IMR-90 (cell line): ENCODE results near the gene KRT27. TPM values are rescaled to one million over a fixed set of nuclear protein-coding genes. Genes with fewer than 3 reads are reported as not detected.

Experiments used
- ATAC-seq: fragments of 200-7000 bp; cut with Tn5 transposase; 2 replicates; pipeline ENCODE4 v1.9.1; 2020; ENCODE audit warnings: low read depth, mild to moderate bottlenecking, moderate library complexity
- BruUV-seq: library from RNA; stranded (reverse); fragments of 400-500 nt; replicated peaks from 2 replicates; lab custom pipeline; 2021; lab: Mats Ljungman, UMichigan
- CTCF ChIA-PET: fragments of 300-600 bp; formaldehyde crosslinking; extraction: SDS; loops from one replicate; lab custom pipeline; 2021; ENCODE audit warnings: antibody characterized with exemption; lab: Yijun Ruan, JAX
- POLR2A ChIA-PET: fragments of 300-600 bp; sonication (Branson Sonifier 250); formaldehyde crosslinking; loops from one replicate; lab custom pipeline; 2022; ENCODE audit warnings: antibody characterized with exemption; ENCODE audit not compliant: unreplicated experiment; lab: Charles Lee
- DNase-seq: peaks from one replicate; pipeline ENCODE4 v3.0.0; 2013
- H2AFZ ChIP-seq: replicated peaks from 2 replicates; pipeline ENCODE3; 2013; ENCODE audit warnings: low read length, mild to moderate bottlenecking; ENCODE audit not compliant: poor library complexity
- H2AK5ac ChIP-seq: 2 replicates; pipeline ENCODE4 v1.6.1; 2013; ENCODE audit warnings: low read depth, low read length, inconsistent platforms
- H2AK9ac ChIP-seq: replicated peaks from 2 replicates; pipeline ENCODE3; 2013; ENCODE audit warnings: mild to moderate bottlenecking, low read depth, low read length, moderate library complexity; ENCODE audit not compliant: poor library complexity
- H2BK120ac ChIP-seq: 2 replicates; pipeline ENCODE4 v1.6.1; 2013; ENCODE audit warnings: low read depth, low read length, inconsistent platforms
- H2BK15ac ChIP-seq: 3 replicates; pipeline ENCODE4 v1.6.1; 2013; ENCODE audit warnings: low read depth, low read length, inconsistent platforms
- H2BK20ac ChIP-seq: 2 replicates; pipeline ENCODE4 v1.6.1; 2013; ENCODE audit warnings: low read depth, mild to moderate bottlenecking, inconsistent platforms, low read length, moderate library complexity
- H2BK5ac ChIP-seq: 2 replicates; pipeline ENCODE4 v1.6.1; 2013; ENCODE audit warnings: mild to moderate bottlenecking, low read depth, low read length, inconsistent platforms; ENCODE audit not compliant: poor library complexity, severe bottlenecking
- H3K14ac ChIP-seq: replicated peaks from 2 replicates; pipeline ENCODE4 v1.6.1; 2013; ENCODE audit warnings: low read depth, low read length, inconsistent platforms
- H3K18ac ChIP-seq: 2 replicates; pipeline ENCODE4 v1.6.1; 2013; ENCODE audit warnings: low read depth, low read length, control low read depth
- H3K23ac ChIP-seq: 2 replicates; pipeline ENCODE4 v1.6.1; 2013; ENCODE audit warnings: low read depth, low read length, inconsistent platforms
- H3K27ac ChIP-seq: 2 replicates; pipeline ENCODE4 v1.5.1; 2013; ENCODE audit warnings: mild to moderate bottlenecking, control low read depth, low read length; ENCODE audit not compliant: insufficient read depth
- H3K27me3 ChIP-seq: 2 replicates; pipeline ENCODE4 v1.6.1; 2013; ENCODE audit warnings: low read length; ENCODE audit not compliant: control insufficient read depth, insufficient read depth
- H3K36me3 ChIP-seq: 2 replicates; pipeline ENCODE4 v1.6.1; 2013; ENCODE audit warnings: low read length, mixed read lengths; ENCODE audit not compliant: control insufficient read depth, insufficient read depth
- H3K4ac ChIP-seq: 2 replicates; pipeline ENCODE4 v1.6.1; 2013; ENCODE audit warnings: low read depth, low read length, inconsistent platforms
- H3K4me1 ChIP-seq: 2 replicates; pipeline ENCODE4 v1.6.1; 2013; ENCODE audit warnings: low read length, mixed read lengths; ENCODE audit not compliant: control insufficient read depth, insufficient read depth
- H3K4me2 ChIP-seq: 2 replicates; pipeline ENCODE4 v1.6.1; 2013; ENCODE audit warnings: low read depth, mild to moderate bottlenecking, control low read depth, low read length, moderate library complexity
- H3K4me3 ChIP-seq: 2 replicates; pipeline ENCODE4 v1.5.1; 2013; ENCODE audit warnings: low read depth, mild to moderate bottlenecking, control low read depth, low read length, moderate library complexity; ENCODE audit not compliant: insufficient read depth
- H3K56ac ChIP-seq: 2 replicates; pipeline ENCODE4 v1.6.1; 2013; ENCODE audit warnings: low read length, inconsistent platforms; ENCODE audit not compliant: insufficient read depth; ENCODE audit errors: extremely low read depth
- H3K79me1 ChIP-seq, 2 experiments: 2 replicates each; pipeline ENCODE4 v1.6.1; 2013; ENCODE audit warnings: low read length in 2 of 2, inconsistent platforms in 1 of 2, low read depth in 1 of 2
- H3K9ac ChIP-seq: 2 replicates; pipeline ENCODE4 v1.6.1; 2013; ENCODE audit warnings: low read depth, low read length, control low read depth
- H3K9me1 ChIP-seq: 2 replicates; pipeline ENCODE4 v1.6.1; 2013; ENCODE audit warnings: low read length, inconsistent platforms; ENCODE audit not compliant: insufficient read depth
- H3K9me3 ChIP-seq: 2 replicates; pipeline ENCODE4 v1.6.1; 2013; ENCODE audit warnings: low read length; ENCODE audit not compliant: control insufficient read depth, insufficient read depth
- H4K20me1 ChIP-seq: 2 replicates; pipeline ENCODE4 v1.6.1; 2013; ENCODE audit warnings: low read length, inconsistent platforms; ENCODE audit not compliant: insufficient read depth
- H4K5ac ChIP-seq: 2 replicates; pipeline ENCODE4 v1.6.1; 2013; ENCODE audit warnings: mild to moderate bottlenecking, low read depth, low read length, control low read depth
- H4K8ac ChIP-seq, 2 experiments: 2 replicates each; pipeline ENCODE4 v1.6.1; 2013; ENCODE audit warnings: low read depth in 2 of 2, low read length in 2 of 2, control low read depth in 1 of 2, inconsistent platforms in 1 of 2
- H4K91ac ChIP-seq: 2 replicates; pipeline ENCODE4 v1.6.1; 2013; ENCODE audit warnings: low read depth, low read length, inconsistent platforms; ENCODE audit not compliant: insufficient read depth
- FOS ChIP-seq: fragments of 150-350 bp; IDR thresholded peaks from 2 replicates; pipeline ENCODE4 v1.6.1; 2016; ENCODE audit warnings: low read depth, low read length
- MAFK ChIP-seq: IDR thresholded peaks from 2 replicates; pipeline ENCODE4 v1.6.1; 2012; ENCODE audit warnings: low read depth, low read length, improper control_type of control experiment
- MAZ ChIP-seq: IDR thresholded peaks from 2 replicates; pipeline ENCODE4 v1.6.1; 2012; ENCODE audit warnings: low read depth, mild to moderate bottlenecking, low read length, improper control_type of control experiment, moderate library complexity, borderline replicate concordance
- WGBS, 2 experiments: methylation state at CpG; one replicate each; pipeline versions ENCODE4 v1.1.5 to v1.1.7; 2013; ENCODE audit warnings: missing lambda C conversion rate in 2 of 2; ENCODE audit not compliant: insufficient read length in 1 of 2; ENCODE audit errors: extremely low coverage in 2 of 2; 5-methylcytosine and 5-hydroxymethylcytosine counted together
- dilution Hi-C: fragments of 300-500 bp; cut with HindIII; formaldehyde crosslinking; loops from one replicate; pipeline ENCODE4 v1.14.3; 2018; ENCODE audit warnings: low sequenced_read_pairs; ENCODE audit not compliant: unreplicated experiment
- in situ Hi-C: fragments of 300-500 bp; cut with MboI; formaldehyde crosslinking; loops from 3 replicates; pipeline ENCODE4 v1.14.3; 2019; ENCODE audit warnings: low sequenced_read_pairs, inconsistent platforms, mixed read lengths
- intact Hi-C: fragments of 100-400 bp; cut with micrococcal nuclease; formaldehyde crosslinking; loops from 2 replicates; pipeline ENCODE4 v1.10.0; 2022
- polyA plus RNA-seq, 3 experiments: library from polyadenylated mRNA; depleted of rRNA; stranded (reverse); fragments of >200 nt; gene quantifications; 2 replicates each; pipeline ENCODE4 v1.2.3, GENCODE V29; 2012; ENCODE audit warnings: low replicate concordance in 1 of 3
- total RNA-seq: library from RNA; depleted of rRNA; stranded (reverse); fragments of >200 nt; gene quantifications from 2 replicates; pipeline ENCODE4 v1.2.3, GENCODE V29; 2012

The KRT27 gene
- total and polyA plus RNA-seq, 2 of the 4 experiments (the other 2 are of a cell fraction): not detected

GRCh38 chr17:40822132-40822812 lies 39.9 kb upstream of the KRT27 start, which contains the start of gene KRT10:
TSS of gene KRT10 (minus strand) at chr17:40822614. CDS start at chr17:40822585, 29 bp downstream.
- Histone ChIP-seq H3K56ac (no peak within 1 kb of the TSS), H3K27ac (no peak within 1 kb of the TSS), H4K91ac (no peak within 1 kb of the TSS), H3K9me1 (peaks cover 3% of the 10 kb centered on the region), H3K4me1 (peaks cover 10% of the 10 kb centered on the region; the same call in 1 of the 2 replicates), H2AK5ac (no peak within 1 kb of the TSS; the same call in 1 of the 2 replicates), H2BK5ac (peak within 1 kb of the TSS; percentile 46), H3K14ac (0 out of 2 replicates have a peak within 1 kb of the TSS, but pooled peaks have one; percentile 20), H4K5ac (no peak within 1 kb of the TSS; the same call in 1 of the 2 replicates), H3K79me1 (peaks cover 38 to 45% of the 10 kb centered on the region in 2 experiments), H4K20me1 (no peaks in the 10 kb centered on the region), H2AK9ac (no peak within 1 kb of the TSS), H3K4me3 (no peak within 1 kb of the TSS), H4K8ac (0 out of 4 replicates have a peak within 1 kb of the TSS, but pooled peaks of 1 of the 2 experiments have one; percentile 31), H3K27me3 (no peaks in the 10 kb centered on the region), H3K36me3 (peaks cover 4% of the 10 kb centered on the region), H3K18ac (no peak within 1 kb of the TSS; the same call in 1 of the 2 replicates), H2BK20ac (no peak within 1 kb of the TSS), H3K4me2 (peak within 1 kb of the TSS; percentile 18; the same call in 1 of the 2 replicates), H2BK15ac (no peak within 1 kb of the TSS), H3K9ac (no peak within 1 kb of the TSS), H3K23ac (no peak within 1 kb of the TSS), H3K9me3 (no peaks in the 10 kb centered on the region), H3K4ac (no peak within 1 kb of the TSS; the same call in 1 of the 2 replicates), H2AFZ (no peak within 1 kb of the TSS), H2BK120ac (no peak within 1 kb of the TSS)
- TF ChIP-seq MAFK (peak; percentile 41; the same call in 1 of the 2 replicates), FOS (no peak), MAZ (no peak)
- in situ Hi-C loops (no loop called here), dilution Hi-C loops (no loop called here), intact Hi-C loops (no loop called here)
- ATAC-seq (no peak), DNase-seq (no peak)
- POLR2A ChIA-PET: no interaction called here
- CTCF ChIA-PET: no interaction called here
- BruUV-seq: no TSS peak
- WGBS, 2 experiments: 100% methylated on average over 1 of the region's 7 CpGs; no CpG with 5 or more reads in 1 of the 2 experiments
